Measurements from ENCODE around the gene CACHD1. TPM values are rescaled to one million over a fixed set of nuclear protein-coding genes. Genes with fewer than 3 reads are reported as not detected.

The CACHD1 gene
- total and polyA plus RNA-seq, 2 of the 4 experiments (the other 2 are of a cell fraction) = 2.9 to 5.9 TPM

- peak overlapping the region; percentile 55 for H2AFZ ChIP-seq (replicated peaks; ENCODE audit: low read length, poor library complexity)
- H3K23ac ChIP-seq (ENCODE audit: low read depth, low read length) = no peak overlapping the region; the same call in 1 of the 2 replicates
- no peak overlapping the region for H3K14ac ChIP-seq (replicated peaks; ENCODE audit: low read depth, low read length)
- no peak overlapping the region for H4K5ac ChIP-seq (ENCODE audit: low read depth, low read length)
- no peak overlapping the region for H3K4me3 ChIP-seq (ENCODE audit: insufficient read depth, low read depth, low read length)
- H3K18ac ChIP-seq (ENCODE audit: low read depth, low read length) = no peak overlapping the region
- H3K27me3 ChIP-seq (ENCODE audit: control insufficient read depth, insufficient read depth, low read length) = no peaks in the 10 kb centered on the region
- no peaks in the 10 kb centered on the region for H3K9me3 ChIP-seq (ENCODE audit: control insufficient read depth, insufficient read depth, low read length)
- 0 out of 2 replicates have a peak, but pooled peaks cover 3% of the 10 kb centered on the region for H3K9me1 ChIP-seq (ENCODE audit: insufficient read depth, low read length)
- H4K20me1 ChIP-seq (ENCODE audit: insufficient read depth, low read length) = no peaks in the 10 kb centered on the region
- no peaks in the 10 kb centered on the region for H3K79me1 ChIP-seq (ENCODE audit: low read depth in 1 of 2, low read length in 2 of 2)
- H2BK20ac ChIP-seq (ENCODE audit: low read depth, low read length) = no peak overlapping the region
- no peak for DNase-seq
- no peak overlapping the region for H3K27ac ChIP-seq (ENCODE audit: insufficient read depth, low read length)
- H4K91ac ChIP-seq (ENCODE audit: insufficient read depth, low read depth, low read length) = no peak overlapping the region
- in situ Hi-C loops (cut with MboI; ENCODE audit: low sequenced_read_pairs) = no loop called here
- no peak overlapping the region for H3K4ac ChIP-seq (ENCODE audit: low read depth, low read length)
- no peak overlapping the region for H2AK5ac ChIP-seq (ENCODE audit: low read depth, low read length)
- no peak overlapping the region for H3K4me2 ChIP-seq (ENCODE audit: low read depth, low read length)
- H4K8ac ChIP-seq (ENCODE audit: low read depth in 2 of 2, low read length in 2 of 2) = no peak overlapping the region
- intact Hi-C loops (cut with micrococcal nuclease) = no loop called here
- H3K36me3 ChIP-seq (ENCODE audit: control insufficient read depth, insufficient read depth, low read length) = no peaks in the 10 kb centered on the region
- dilution Hi-C loops (cut with HindIII; ENCODE audit: low sequenced_read_pairs, unreplicated experiment) = no loop called here
- BruUV-seq (replicated peaks) = no TSS peak
- WGBS, 2 experiments (ENCODE audit: extremely low coverage in 2 of 2, insufficient read length in 1 of 2) = no CpG with 5 or more reads among the region's 6 CpGs
- CTCF ChIA-PET = interaction anchor here (0.6 kb wide), 1 partner anchor 84 kb away, joined by 3 read pairs; no protein-coding TSS in a partner anchor
- H3K4me1 ChIP-seq (ENCODE audit: control insufficient read depth, insufficient read depth, low read length) = no peaks in the 10 kb centered on the region
- H3K56ac ChIP-seq (ENCODE audit: extremely low read depth, insufficient read depth, low read length) = peak overlapping the region; percentile 2; the same call in 1 of the 2 replicates
- no peak overlapping the region for H2BK120ac ChIP-seq (ENCODE audit: low read depth, low read length)
- no peak overlapping the region for H3K9ac ChIP-seq (ENCODE audit: low read depth, low read length)
- ATAC-seq (ENCODE audit: low read depth) = no peak
- H2BK5ac ChIP-seq (ENCODE audit: low read depth, low read length, poor library complexity, severe bottlenecking) = no peak overlapping the region
- no peak overlapping the region for H2BK15ac ChIP-seq (ENCODE audit: low read depth, low read length)
- no peak overlapping the region for H2AK9ac ChIP-seq (replicated peaks; ENCODE audit: low read depth, low read length, poor library complexity)
- POLR2A ChIA-PET (ENCODE audit: unreplicated experiment) = interaction anchor here (1.0 kb wide), 1 partner anchor 9 kb away, joined by 3 read pairs; no protein-coding TSS in a partner anchor
- TF ChIP-seq SMC3 (IDR thresholded peaks at IDR 0.05; ENCODE audit: low read depth, low read length) (no peak), RAD21 (IDR thresholded peaks at IDR 0.05; ENCODE audit: low read length) (no peak), POLR2A (IDR thresholded peaks at IDR 0.05; ENCODE audit: low read depth, low read length) (no peak), MXI1 (IDR thresholded peaks at IDR 0.05; ENCODE audit: borderline replicate concordance, low read depth, low read length) (no peak), BHLHE40 (IDR thresholded peaks at IDR 0.05; ENCODE audit: low read depth, low read length) (no peak), RCOR1 (IDR thresholded peaks at IDR 0.05; ENCODE audit: insufficient replicate concordance, low read length) (no peak), FOS (IDR thresholded peaks at IDR 0.05; ENCODE audit: low read depth, low read length) (no peak), MAZ (IDR thresholded peaks at IDR 0.05; ENCODE audit: borderline replicate concordance, low read depth, low read length) (no peak), NFE2L2 (IDR thresholded peaks at IDR 0.05; ENCODE audit: low read depth, low read length) (no peak), CHD1 (IDR thresholded peaks at IDR 0.05; ENCODE audit: low read depth, low read length) (no peak), MAFK (IDR thresholded peaks at IDR 0.05; ENCODE audit: low read depth, low read length) (no peak), CEBPB (IDR thresholded peaks at IDR 0.05; ENCODE audit: low read depth, low read length) (no peak)
- TF ChIP-seq, protein P1, sequence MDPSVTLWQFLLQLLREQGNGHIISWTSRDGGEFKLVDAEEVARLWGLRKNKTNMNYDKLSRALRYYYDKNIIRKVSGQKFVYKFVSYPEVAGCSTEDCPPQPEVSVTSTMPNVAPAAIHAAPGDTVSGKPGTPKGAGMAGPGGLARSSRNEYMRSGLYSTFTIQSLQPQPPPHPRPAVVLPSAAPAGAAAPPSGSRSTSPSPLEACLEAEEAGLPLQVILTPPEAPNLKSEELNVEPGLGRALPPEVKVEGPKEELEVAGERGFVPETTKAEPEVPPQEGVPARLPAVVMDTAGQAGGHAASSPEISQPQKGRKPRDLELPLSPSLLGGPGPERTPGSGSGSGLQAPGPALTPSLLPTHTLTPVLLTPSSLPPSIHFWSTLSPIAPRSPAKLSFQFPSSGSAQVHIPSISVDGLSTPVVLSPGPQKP (IDR thresholded peaks at IDR 0.05; ENCODE audit: borderline replicate concordance, low read depth, low read length) = no peak
- TF ChIP-seq, protein P2, sequence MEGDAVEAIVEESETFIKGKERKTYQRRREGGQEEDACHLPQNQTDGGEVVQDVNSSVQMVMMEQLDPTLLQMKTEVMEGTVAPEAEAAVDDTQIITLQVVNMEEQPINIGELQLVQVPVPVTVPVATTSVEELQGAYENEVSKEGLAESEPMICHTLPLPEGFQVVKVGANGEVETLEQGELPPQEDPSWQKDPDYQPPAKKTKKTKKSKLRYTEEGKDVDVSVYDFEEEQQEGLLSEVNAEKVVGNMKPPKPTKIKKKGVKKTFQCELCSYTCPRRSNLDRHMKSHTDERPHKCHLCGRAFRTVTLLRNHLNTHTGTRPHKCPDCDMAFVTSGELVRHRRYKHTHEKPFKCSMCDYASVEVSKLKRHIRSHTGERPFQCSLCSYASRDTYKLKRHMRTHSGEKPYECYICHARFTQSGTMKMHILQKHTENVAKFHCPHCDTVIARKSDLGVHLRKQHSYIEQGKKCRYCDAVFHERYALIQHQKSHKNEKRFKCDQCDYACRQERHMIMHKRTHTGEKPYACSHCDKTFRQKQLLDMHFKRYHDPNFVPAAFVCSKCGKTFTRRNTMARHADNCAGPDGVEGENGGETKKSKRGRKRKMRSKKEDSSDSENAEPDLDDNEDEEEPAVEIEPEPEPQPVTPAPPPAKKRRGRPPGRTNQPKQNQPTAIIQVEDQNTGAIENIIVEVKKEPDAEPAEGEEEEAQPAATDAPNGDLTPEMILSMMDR (conservative IDR thresholded peaks at IDR 0.05; ENCODE audit: low read depth, low read length) = no peak
- TF ChIP-seq, protein P3, sequence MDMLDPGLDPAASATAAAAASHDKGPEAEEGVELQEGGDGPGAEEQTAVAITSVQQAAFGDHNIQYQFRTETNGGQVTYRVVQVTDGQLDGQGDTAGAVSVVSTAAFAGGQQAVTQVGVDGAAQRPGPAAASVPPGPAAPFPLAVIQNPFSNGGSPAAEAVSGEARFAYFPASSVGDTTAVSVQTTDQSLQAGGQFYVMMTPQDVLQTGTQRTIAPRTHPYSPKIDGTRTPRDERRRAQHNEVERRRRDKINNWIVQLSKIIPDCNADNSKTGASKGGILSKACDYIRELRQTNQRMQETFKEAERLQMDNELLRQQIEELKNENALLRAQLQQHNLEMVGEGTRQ (IDR thresholded peaks at IDR 0.05; ENCODE audit: low read depth, low read length) = no peak
These were observed 79.7 kb downstream of the CACHD1 start for GRCh38 chr1:64549464-64550239.
